ENCODE measurements around the gene DBN1. TPM values are rescaled to one million over a fixed set of nuclear protein-coding genes. Genes with fewer than 3 reads are reported as not detected.

The DBN1 gene
- total and polyA plus RNA-seq, 2 of the 8 experiments (the other 6 are each of a cell fraction or from before 2014, with no cell fraction given), result 168 to 333 TPM

DNA sequence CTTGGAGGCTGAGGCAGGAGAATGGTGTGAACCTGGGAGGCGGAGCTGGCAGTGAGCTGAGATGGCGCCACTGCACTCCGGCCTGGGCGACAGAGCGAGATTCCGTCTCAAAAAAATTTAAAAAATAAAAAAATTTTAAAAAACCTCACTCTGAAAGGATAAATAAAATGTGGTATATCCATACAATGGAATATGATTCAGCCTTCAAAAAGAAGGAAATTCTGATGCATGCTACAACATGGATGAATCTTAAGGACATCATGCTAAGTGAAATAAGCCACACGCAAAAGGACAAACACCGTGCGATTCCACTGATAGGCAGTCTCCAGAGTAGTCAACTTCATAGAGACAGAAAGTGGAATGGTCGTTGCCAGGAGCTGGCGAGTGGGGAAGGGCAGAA is 8.4 kb downstream of the DBN1 start (continued):
- TF ChIP-seq, protein P1, sequence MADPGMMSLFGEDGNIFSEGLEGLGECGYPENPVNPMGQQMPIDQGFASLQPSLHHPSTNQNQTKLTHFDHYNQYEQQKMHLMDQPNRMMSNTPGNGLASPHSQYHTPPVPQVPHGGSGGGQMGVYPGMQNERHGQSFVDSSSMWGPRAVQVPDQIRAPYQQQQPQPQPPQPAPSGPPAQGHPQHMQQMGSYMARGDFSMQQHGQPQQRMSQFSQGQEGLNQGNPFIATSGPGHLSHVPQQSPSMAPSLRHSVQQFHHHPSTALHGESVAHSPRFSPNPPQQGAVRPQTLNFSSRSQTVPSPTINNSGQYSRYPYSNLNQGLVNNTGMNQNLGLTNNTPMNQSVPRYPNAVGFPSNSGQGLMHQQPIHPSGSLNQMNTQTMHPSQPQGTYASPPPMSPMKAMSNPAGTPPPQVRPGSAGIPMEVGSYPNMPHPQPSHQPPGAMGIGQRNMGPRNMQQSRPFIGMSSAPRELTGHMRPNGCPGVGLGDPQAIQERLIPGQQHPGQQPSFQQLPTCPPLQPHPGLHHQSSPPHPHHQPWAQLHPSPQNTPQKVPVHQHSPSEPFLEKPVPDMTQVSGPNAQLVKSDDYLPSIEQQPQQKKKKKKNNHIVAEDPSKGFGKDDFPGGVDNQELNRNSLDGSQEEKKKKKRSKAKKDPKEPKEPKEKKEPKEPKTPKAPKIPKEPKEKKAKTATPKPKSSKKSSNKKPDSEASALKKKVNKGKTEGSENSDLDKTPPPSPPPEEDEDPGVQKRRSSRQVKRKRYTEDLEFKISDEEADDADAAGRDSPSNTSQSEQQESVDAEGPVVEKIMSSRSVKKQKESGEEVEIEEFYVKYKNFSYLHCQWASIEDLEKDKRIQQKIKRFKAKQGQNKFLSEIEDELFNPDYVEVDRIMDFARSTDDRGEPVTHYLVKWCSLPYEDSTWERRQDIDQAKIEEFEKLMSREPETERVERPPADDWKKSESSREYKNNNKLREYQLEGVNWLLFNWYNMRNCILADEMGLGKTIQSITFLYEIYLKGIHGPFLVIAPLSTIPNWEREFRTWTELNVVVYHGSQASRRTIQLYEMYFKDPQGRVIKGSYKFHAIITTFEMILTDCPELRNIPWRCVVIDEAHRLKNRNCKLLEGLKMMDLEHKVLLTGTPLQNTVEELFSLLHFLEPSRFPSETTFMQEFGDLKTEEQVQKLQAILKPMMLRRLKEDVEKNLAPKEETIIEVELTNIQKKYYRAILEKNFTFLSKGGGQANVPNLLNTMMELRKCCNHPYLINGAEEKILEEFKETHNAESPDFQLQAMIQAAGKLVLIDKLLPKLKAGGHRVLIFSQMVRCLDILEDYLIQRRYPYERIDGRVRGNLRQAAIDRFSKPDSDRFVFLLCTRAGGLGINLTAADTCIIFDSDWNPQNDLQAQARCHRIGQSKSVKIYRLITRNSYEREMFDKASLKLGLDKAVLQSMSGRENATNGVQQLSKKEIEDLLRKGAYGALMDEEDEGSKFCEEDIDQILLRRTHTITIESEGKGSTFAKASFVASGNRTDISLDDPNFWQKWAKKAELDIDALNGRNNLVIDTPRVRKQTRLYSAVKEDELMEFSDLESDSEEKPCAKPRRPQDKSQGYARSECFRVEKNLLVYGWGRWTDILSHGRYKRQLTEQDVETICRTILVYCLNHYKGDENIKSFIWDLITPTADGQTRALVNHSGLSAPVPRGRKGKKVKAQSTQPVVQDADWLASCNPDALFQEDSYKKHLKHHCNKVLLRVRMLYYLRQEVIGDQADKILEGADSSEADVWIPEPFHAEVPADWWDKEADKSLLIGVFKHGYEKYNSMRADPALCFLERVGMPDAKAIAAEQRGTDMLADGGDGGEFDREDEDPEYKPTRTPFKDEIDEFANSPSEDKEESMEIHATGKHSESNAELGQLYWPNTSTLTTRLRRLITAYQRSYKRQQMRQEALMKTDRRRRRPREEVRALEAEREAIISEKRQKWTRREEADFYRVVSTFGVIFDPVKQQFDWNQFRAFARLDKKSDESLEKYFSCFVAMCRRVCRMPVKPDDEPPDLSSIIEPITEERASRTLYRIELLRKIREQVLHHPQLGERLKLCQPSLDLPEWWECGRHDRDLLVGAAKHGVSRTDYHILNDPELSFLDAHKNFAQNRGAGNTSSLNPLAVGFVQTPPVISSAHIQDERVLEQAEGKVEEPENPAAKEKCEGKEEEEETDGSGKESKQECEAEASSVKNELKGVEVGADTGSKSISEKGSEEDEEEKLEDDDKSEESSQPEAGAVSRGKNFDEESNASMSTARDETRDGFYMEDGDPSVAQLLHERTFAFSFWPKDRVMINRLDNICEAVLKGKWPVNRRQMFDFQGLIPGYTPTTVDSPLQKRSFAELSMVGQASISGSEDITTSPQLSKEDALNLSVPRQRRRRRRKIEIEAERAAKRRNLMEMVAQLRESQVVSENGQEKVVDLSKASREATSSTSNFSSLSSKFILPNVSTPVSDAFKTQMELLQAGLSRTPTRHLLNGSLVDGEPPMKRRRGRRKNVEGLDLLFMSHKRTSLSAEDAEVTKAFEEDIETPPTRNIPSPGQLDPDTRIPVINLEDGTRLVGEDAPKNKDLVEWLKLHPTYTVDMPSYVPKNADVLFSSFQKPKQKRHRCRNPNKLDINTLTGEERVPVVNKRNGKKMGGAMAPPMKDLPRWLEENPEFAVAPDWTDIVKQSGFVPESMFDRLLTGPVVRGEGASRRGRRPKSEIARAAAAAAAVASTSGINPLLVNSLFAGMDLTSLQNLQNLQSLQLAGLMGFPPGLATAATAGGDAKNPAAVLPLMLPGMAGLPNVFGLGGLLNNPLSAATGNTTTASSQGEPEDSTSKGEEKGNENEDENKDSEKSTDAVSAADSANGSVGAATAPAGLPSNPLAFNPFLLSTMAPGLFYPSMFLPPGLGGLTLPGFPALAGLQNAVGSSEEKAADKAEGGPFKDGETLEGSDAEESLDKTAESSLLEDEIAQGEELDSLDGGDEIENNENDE (IDR thresholded peaks at IDR 0.05; ENCODE audit: insufficient replicate concordance, low read length), result no peak
- TF ChIP-seq SRF (IDR thresholded peaks at IDR 0.05; ENCODE audit: low read depth, low read length), result no peak
- no peak for TF ChIP-seq SUZ12 (IDR thresholded peaks at IDR 0.05; ENCODE audit: low read length)
